ENCODE measurements around the gene GGTLC3.
"Not testable (repeated sequence)": the region's sequence is repeated elsewhere in the genome, so short reads cannot be mapped to it uniquely, and the experiment has no call there.

GGTLC3 gene

DNA sequence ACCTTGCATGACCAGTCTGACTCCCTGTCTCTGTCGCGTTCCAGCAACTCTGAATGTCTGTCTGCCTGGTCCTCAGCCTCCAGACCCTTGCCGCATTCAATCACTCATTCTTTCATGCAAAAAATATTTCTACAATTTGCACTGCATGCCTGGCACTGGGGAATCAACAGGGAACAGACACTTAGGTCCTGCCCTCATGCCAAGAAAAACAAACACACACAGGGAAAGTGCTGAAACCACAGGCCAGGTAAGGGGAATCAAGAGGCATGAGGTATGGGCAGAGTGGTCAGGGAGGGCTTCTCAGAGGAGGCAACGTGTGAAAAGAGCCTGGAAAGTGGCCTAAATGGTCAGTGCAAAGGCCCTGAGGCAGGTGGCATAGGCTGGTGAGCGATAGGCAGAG is at the start of gene GGTLC3:
Gene GGTLC3 (minus strand): TSS at position 101 of the 400 bp plus-strand sequence. CDS start 264 bp downstream, outside the sequence.
- DNase-seq: not testable (repeated sequence)

DNA sequence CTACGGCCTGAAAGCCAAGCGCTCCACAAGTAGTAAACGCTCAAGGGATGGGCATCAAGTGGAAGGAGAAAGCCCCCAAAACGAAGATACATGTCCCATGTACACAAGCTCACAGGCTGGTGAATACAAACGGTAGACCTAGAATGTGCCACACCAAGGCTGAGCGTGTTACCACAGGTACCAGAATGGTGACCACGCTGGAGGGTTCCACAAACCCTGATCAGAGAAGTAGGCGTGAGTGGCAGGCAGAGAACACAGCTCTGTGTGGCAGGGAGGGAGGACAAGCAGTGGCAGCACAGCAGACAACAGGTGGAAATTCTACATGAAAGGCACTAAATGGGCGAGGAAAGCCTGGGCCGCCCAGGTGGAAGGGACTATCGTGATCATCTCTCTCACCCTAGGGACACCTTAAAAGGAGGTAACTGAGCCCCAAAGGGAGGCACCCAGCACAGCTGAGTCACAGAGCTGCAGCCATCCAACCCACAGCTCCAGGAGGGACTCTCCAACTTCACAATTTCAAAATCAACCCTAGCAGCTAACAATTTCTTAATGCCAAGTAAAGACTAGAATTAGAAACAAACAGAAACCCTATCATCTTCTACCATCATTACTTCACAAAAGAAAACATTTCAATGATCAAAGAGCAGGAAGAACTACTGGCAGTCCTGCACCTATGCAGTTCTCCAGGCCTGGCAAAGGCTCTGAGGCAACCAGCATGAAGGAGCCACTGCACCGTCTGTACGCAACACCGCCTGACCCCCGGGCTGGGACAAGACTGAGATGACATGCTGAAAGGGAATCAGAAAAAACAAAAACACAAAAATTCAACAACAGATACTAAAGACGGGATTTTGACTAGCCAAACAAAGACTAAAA is 42.4 kb upstream of the GGTLC3 start:
- DNase-seq: not testable (repeated sequence)

DNA sequence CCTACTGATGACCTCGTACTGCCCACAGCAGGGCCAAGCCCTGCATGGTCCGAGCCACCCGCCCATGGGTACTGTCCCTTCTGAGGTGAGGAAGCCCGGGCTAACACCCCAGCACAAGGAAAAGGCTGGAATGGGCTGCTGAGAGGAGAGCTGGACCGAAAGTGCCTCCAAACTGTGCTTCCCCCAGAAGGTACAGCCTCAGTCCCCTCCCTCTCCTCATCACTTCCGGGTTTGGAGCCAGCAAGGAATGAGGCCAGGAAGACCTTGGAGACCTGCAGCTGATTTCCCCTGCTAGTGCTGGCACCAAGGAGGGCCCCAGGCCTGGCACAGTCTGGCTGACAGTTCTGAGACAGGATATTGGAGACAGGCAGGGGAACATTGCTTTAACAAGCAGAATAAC is 41.0 kb upstream of the GGTLC3 start:
- not testable (repeated sequence) for DNase-seq

DNA sequence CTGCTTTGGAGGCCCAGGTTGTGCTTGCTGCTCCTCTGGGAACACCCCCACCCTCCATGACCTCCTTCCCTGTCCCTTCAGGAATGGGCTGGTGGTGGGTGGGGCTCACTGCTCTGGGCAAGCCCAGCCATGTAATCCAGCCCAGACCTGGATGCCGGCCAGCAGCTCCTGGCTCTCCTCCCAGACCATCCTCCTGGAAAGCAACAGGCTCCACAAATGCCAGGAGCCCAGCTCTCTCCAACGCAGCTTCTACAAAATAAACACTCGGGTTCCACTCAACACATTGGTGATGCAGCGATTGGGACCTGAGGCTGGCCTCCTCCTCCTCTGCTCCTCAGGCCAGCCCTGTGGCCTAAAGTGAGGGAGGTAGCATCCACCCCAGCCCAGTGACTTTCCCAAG is 40.6 kb upstream of the GGTLC3 start:
- not testable (repeated sequence) for DNase-seq

DNA sequence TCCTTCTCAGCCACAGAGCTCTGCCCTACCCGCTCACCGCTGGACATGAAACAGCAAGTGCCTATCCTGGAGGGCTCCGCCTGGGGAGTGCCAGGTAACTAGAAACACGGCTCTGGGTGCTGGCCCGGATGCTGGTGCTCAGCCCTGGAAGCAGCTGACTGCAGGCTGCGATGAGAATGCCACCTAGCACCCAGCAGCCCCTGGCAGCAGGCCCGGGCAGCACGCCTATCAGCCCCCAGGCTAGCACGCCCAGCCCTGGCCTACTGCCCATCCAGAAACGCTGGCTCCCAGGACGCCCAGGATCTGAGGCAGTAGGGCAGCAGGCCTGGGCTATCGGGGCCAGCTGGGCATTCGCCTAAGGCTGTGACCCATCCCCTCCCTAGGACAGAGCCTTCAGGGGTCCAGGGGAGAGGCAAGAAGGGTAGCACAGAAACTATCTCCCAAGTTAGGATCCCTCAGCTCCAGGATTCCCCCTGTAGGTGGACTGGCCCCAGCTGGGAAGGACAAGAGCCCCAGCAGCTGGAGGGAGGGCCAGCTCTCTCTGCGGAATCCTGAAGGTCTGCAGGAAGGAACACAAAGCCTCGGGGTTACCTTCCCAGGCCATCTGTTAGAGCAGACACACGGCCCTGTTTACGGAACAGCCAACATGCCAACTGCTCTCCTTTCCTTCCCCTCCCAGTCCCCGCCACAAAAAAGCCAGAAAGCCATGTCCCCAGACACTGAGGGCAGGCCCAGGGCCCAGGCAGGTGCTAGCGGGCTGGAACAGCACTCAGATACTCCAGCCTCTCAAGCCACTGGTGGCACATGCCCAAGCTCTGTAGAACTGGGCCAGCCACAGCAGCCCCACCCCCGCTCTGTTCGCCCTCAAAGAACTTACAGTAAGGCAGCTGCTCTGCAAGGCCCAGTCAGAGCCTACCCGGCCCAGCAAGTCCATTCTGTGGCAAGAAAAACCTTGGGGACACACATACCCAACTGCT is 36.6 kb upstream of the GGTLC3 start:
- not testable (repeated sequence) for DNase-seq

DNA sequence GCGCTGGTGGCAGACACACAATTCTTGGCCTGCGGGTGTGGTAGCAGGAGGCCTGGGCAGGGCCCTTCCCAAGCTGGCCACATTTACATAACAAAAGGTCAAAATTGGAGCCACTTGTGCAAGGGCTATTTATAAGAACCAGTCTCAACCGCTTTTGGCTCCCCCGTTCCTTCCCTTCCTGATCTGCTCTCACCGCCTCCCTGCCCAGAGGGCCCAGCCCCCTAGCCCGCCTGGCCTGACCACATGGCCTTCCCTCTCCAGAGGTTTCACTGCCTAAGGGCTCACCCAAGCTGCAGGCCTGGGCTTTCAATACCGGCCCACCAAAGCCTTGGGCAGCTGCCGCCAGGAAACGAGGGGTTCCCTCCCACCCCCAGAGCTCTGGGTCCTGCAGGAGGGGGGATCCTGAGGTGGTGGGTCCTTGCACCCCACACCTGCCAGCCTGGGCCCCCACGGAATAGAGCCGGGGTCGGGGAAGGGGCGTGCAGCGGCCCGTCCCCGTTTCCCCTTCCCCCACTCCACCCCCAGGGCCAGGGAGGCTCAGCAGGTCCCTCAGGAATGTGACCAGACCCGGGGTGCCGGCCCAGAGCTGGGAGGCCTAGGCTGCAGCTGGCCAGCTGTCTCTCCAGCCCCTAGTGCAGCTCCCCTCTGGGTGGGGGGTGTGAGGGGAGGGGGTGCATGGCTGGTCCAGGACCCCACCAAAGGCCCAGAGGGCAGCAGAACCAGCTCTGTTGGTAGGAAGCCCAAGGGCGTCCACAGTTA is 35.1 kb upstream of the GGTLC3 start:
- DNase-seq: not testable (repeated sequence)

DNA sequence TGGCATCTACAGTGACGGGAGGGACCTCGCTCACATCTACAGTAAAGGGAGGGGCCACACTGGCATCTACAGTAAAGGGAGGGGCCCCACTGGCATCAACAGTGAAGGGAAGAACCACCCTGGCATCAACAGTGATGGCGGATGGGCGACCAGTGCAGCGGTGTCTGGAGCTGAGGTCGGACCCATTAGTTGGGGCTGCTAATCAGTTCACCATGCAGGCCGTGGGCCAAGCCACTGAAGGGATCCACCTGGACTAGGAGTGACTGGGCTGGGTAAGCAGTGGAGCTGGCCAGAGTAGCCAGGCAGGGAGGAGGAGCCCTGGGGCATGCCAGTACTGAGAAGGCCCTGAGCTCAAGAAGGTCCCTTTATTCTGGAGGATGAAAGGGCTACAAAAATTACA is 33.1 kb upstream of the GGTLC3 start:
- not testable (repeated sequence) for DNase-seq

DNA sequence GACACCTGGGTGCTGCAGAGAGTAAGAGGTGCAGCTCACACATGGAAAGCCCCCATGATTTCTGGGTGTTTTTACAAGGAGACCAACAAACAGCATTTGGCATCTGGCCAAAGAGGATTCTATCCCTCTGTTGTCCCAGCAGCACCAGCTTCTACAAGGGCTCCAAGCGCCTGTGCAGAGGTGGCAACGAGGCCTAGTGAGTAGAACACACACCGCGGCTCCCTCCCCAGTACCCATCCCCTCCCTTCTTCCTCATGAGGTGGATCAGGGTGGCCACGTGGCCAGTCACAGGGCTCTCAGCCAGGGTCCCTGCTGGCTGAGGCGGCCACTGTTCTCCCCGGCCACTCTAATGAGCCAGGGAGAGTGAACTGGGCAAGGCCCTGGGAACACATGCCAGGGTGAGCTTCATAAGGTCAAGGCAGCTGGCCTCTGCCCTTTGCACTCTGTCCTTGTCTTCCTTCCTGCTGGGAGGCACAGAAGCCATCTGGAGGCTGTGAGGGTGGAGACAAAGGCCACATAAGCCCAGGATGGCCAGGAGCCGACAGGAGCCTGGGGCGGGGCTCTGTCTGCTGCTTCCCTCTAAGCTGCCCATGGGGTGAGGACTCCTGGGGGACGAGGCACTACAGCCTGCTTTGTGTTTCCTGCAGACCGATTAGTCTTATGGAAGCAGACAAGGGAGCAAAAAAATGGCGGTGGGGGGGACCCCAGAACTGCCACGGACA is 31.7 kb upstream of the GGTLC3 start:
- not testable (repeated sequence) for DNase-seq

DNA sequence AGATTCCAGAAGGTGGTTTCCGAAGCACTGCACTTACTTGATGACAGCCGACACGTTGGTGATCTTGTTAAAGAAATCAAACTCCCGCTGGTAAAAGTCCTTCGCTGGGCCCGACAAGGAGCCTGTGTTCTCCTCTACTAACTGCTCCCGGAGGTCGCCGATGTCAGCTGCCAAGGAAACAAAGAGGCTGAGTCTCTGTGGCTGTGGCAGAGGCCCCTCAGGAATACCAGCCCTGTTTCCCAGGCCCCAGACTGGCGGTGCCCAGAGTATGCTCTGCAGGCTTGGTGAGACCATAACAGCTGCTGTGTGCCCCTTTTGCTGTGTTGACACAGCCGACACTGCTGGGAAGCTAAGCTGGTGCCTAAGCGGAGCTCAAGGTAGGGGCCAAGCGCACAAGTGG is 26.7 kb upstream of the GGTLC3 start:
- DNase-seq: not testable (repeated sequence)

DNA sequence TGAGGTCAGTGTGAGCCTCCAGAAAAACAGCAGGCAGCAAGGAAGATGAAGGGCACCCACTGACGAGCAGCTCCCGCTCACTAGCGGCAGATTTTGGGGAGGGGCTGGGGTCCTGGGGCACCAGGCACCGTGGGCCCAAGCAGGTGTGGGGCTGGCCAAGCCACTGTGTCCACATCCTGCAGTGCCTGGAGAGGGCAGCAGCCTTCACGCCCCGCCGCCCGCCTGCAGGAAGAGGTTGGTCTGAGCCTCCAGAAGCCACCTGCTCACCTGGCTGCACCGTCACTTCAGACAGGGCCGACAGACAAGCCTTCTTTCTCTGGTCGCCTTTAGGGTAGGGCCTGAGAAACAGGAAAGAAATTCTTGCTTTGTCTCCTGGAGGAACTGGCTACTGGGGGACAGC is 25.4 kb upstream of the GGTLC3 start:
- DNase-seq: not testable (repeated sequence)

DNA sequence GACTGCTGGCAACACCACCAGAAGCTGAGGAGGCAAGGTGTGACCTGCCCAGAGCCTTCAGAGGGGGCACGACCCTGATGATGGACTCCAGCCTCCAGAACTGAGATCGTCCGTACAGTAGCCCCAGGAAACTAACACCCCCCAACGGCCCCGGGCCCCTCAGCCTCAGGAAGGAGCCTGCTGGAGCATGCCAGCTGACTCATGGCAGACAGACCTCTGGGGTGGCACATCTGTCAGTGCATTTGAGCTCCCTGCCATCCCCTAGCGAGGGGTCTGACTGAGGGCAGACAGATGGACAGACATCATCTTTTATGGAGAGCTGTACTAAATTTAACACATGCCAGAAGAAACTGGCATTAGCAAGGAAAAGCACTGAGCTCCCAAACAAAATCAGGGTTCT is 22.0 kb upstream of the GGTLC3 start:
- not testable (repeated sequence) for DNase-seq

DNA sequence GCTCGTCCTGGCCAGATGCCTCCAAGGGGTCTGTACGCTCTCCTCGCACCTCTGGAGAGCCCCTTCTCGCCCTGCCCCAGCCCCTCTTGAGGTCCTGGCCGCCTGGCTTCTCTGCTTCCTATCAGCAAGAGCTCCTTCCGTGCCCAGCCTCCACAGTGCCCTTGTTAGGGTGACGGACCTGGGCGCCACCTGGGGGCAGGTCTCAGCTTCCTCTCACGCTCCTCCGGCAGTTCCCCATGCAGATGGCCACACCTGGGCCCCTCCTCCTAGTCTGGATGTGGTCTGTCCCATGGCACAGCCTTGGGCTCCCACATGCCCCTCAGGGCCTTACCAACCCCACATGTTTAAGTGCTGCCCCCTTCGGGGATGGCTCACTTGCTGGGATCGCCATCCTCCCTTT is 16.4 kb upstream of the GGTLC3 start:
- DNase-seq: not testable (repeated sequence)

DNA sequence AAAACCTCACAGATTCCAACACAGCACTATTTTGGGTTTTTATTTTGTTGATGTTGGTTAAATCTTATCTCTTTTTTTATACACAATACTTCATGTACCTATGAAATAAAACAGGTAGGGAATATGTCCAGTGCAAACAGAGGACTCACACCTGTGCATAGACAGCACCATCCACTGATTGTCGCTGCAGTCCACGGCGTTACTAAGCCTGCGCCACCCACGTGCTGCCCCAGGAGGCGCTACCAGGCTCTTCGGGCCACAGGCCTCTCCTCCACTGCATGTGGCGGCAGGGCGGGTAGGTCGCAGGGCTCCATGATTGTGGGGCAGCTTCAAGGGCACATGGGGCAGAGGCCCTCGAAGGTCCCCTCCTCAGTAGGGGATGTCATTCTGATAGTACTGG is 15.7 kb upstream of the GGTLC3 start:
- DNase-seq: not testable (repeated sequence)

DNA sequence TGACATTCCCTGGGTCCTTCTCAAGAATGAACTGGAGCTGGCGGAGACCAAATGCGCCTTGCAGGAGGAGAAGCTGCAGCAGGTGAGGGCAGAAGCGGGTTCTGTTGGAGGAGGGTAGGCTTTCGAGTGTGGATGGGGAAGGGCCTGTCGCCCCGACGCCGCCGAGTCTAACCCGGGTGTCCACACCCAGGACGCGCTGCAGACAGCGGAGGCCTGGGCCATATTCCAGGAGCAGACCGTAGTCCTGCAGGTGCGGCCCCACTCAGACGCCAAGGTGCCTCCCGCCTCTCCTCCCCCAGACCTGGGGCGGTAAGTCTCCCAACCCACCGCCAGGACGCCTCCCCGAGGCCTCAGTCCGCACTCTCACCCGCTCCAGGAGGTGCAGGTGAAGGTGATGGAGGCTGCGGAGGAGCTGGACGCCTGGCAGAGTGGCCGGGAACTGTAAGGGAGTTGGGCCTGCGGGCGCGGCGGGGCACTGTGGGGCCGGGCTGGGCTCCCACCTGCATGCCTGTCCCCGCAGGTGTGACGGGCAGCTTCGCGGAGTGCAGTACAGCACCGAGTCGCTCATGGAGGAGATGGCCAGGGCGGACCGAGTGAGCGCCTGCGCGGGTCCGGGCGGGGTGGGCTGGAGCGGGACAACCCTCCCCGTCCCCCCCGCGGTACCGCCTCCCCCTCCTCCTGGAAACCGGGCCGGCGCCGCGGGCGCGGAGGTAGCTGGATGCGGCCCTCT is 11.6 kb upstream of the GGTLC3 start:
- not testable (repeated sequence) for DNase-seq

DNA sequence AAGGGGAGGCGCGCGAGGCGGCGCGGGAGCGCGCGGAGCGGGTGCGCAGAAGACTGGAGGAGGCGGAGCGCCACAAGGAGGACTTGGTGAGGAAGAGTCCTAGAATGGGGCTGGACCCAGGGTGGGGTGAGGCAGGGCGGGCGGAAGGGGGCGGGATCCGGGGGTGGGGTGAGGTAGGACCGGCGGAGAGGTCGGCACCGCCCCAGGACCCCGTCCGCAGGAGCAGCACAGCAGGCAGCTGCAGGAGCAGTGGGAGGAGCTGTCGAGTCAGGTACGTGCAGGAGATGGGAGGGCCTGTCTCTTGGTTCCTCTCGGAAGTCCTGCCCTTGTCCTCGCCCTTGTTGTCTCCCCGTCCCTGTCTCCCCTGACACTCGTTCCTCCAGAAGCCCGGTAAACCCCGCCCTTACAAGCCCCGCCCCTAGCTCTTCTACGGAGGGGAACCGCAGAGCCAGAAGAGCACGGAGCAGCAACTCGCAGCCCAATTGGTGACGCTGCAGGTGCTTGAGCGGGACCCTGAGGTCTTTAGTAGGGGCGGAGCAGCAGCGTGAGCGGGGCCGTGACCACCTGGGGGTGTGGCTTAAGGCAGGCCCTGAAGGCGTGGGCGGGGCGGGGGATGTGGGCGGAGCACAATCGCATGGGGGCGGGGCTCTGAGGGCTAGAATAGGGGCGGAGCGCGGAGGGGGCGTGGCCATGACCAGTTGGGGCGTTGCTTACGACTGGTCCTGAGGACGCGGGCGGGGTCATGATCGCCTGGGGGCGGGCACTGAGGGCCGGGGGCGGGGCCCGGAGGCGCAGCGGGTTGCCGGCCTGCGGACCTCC is 10.8 kb upstream of the GGTLC3 start:
- not testable (repeated sequence) for DNase-seq

DNA sequence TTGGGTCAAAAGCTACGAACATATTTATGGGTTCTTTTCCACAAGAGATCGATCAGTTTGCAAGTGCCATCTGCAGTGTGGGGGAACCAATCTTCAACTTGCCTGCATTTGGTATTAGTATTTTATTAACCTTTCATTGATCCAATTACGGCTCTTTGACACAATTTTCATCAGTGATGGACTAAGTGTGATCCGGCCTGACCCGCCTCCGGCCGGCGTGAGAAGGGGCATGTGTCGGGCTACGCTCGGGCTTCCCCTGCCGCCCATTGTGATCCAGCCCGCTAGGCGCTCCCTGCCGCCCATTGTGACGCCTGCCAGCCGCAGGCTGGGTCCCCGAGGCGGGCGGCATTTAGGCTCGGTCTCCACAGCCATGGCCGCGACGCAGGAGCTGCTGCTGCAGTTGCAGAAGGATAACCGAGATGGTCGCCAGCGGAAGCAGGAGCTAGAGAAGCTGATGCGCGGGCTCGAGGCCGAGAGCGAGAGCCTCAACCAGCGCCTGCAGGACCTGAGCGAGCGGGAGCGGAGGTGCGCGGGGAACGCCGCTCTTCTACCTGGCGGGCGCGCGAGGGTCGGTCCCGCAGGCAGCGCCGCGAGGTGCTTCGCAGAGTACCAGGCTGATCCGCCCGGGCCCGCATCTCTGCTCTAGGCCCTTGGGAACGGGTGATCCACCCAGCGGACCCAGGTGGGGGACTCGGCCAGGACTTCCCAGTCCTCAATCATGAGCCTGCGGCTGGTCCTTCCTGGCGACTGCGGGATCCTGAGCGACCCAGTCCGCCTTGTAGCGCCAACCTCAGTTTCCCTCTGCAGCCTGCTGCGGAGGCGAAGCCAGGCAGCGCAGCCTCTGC is 10.0 kb upstream of the GGTLC3 start, which contains the start of gene TMEM191B:
Gene TMEM191B (plus strand): TSS at position 51 of the 845 bp plus-strand sequence. CDS start 179 bp downstream, at position 230.
- not testable (repeated sequence) for DNase-seq

DNA sequence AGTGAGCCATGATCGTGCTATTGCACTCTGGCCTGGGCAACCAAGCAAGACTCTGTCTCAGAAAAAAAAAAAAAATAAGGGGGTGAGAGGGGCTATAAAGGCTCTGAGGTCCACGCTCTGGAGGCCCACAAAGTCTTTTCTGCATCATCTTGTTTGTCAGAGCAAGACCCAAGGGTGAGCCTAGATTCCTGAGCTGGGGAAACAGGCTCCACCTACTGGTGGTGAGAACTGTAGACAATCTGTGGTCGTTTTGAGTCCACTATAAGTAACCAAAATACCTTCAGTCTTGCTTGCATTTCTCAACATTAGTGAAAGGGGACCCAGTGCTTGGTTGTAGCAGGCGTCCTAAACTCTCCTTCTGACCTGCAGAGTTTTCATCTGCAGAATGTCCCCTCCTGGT is 5.4 kb upstream of the GGTLC3 start:
- not testable (repeated sequence) for DNase-seq

DNA sequence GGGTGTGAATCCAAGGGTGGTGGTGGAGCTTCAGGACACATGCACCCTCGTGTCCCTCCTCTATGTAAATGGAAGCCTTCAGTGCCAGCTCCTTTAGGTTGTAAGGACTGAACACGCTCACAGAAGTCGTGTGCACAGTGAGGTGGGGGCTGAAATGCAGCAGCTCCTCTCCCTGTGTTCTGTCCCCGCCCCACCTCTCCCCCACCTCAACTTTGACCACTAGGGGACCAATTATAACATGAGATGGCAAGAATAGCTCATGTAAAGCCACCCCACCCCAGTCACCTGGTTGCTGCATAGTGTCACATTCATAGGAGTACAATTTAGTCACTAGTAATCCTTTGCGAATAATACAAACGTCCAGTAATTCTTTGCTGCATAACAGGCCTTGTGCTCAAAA is 4.8 kb upstream of the GGTLC3 start:
- DNase-seq: not testable (repeated sequence)

DNA sequence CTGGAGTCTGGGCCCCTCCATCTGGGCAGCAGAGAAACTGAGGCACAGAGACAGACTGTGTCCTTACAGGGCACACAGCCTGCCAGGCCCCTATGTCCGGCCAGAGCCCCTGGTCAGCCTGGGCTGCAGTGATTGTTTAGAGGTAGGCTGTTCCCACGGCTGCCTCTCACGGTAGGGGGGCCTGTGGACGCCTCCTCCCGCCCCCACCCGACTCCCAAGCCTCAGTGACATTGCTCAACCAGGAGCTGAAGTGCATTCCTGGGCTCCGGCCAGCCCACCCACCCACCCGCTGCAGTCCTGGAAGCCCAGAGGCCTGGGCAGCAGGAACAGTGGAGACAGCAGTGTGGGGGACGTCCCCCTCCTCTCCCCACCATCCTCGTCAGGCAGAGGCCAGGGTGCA is 4.5 kb downstream of the GGTLC3 start:
- not testable (repeated sequence) for DNase-seq

All from GDM1 (cell line).